HepG2 (cell line): Measurements from ENCODE around the gene ARHGAP9. TPM values are rescaled to one million over a fixed set of nuclear protein-coding genes. Genes with fewer than 3 reads are reported as not detected.

ENCODE experiments used
- ATAC-seq: fragments of 200-7000 bp; cut with Tn5 transposase; 3 replicates; pipeline ENCODE4 v1.9.1; 2020; ENCODE audit warnings: mild to moderate bottlenecking, moderate library complexity
- BruUV-seq: library from RNA; stranded (reverse); fragments of 400-500 nt; replicated peaks from 2 replicates; lab custom pipeline; 2021; lab: Mats Ljungman, UMichigan
- CTCF ChIA-PET: fragments of 300-600 bp; formaldehyde crosslinking; extraction: SDS; loops from one replicate; lab custom pipeline; 2021; ENCODE audit warnings: low total read pairs, inconsistent platforms, low intra/inter-chr PET ratio; lab: Yijun Ruan, JAX
- POLR2A ChIA-PET: fragments of 350-600 bp; sonication (Branson Sonifier 250); formaldehyde crosslinking; loops from one replicate; lab custom pipeline; 2020; ENCODE audit warnings: antibody characterized with exemption, inconsistent platforms; lab: Yijun Ruan, JAX
- DNase-seq: peaks from one replicate; pipeline ENCODE4 v3.0.0-alpha.2; 2015; ENCODE audit warnings: low spot score
- FAIRE-seq: peaks from 3 replicates; lab custom pipeline; 2011; peaks lifted over from hg19 to GRCh38; lab: Jason Lieb, UNC
- H2AFZ ChIP-seq: one replicate; pipeline ENCODE4 v1.6.1; 2011; ENCODE audit warnings: low read length, inconsistent platforms
- H3K27ac ChIP-seq: fragments of 300-600 bp; 3 replicates; pipeline ENCODE4 v1.8.0; 2011; ENCODE audit warnings: mixed run types, mild to moderate bottlenecking, mixed read lengths, low read length, inconsistent platforms; ENCODE audit not compliant: insufficient read depth; ENCODE audit errors: extremely low read length
- H3K27me3 ChIP-seq, 2 experiments: fragments of 200-600 bp in 1 of 2; 2 replicates in 1 of 2; 3 replicates in 1 of 2; pipeline versions ENCODE4 v1.6.0 to v1.8.0; 2011; ENCODE audit warnings: low read length in 2 of 2, mild to moderate bottlenecking in 2 of 2, moderate library complexity in 2 of 2, inconsistent platforms in 1 of 2; ENCODE audit not compliant: insufficient read depth in 2 of 2, control insufficient read depth in 1 of 2
- H3K36me3 ChIP-seq, 2 experiments: fragments of 200-600 bp in 1 of 2; replicated peaks in 1 of 2; 2 replicates in 1 of 2; 3 replicates in 1 of 2; pipeline versions ENCODE4 v1.5.1 to v1.8.0; 2011; ENCODE audit warnings: low read length in 2 of 2, inconsistent platforms in 1 of 2; ENCODE audit not compliant: insufficient read depth in 2 of 2, control insufficient read depth in 1 of 2
- H3K4me1 ChIP-seq: 2 replicates; pipeline ENCODE4 v1.5.1; 2012; ENCODE audit warnings: low read length, inconsistent platforms; ENCODE audit not compliant: insufficient read depth
- H3K4me2 ChIP-seq: 2 replicates; pipeline ENCODE4 v1.6.0; 2011; ENCODE audit warnings: low read depth, low read length, inconsistent platforms
- H3K4me3 ChIP-seq, 3 experiments: fragments of 200-600 bp in 1 of 3; sonication (generic), shearing (Covaris generic) in 1 of 3; replicated peaks in 1 of 3; 2 replicates each; pipeline ENCODE4 v1.5.1; 2011 to 2016; ENCODE audit warnings: low read length in 3 of 3, inconsistent platforms in 2 of 3, low read depth in 2 of 3, mild to moderate bottlenecking in 2 of 3, control low read depth in 1 of 3, mixed read lengths in 1 of 3; ENCODE audit not compliant: insufficient read depth in 1 of 3
- H3K79me2 ChIP-seq: one replicate; pipeline ENCODE4 v1.6.1; 2011; ENCODE audit warnings: low read length, inconsistent platforms; ENCODE audit not compliant: insufficient read depth
- H3K9ac ChIP-seq: 2 replicates; pipeline ENCODE4 v1.6.0; 2011; ENCODE audit warnings: mild to moderate bottlenecking, low read depth, low read length, inconsistent platforms; ENCODE audit not compliant: insufficient read depth
- H3K9me3 ChIP-seq: 2 replicates; pipeline ENCODE4 v1.5.1; 2012; ENCODE audit warnings: mild to moderate bottlenecking, low read length
- H4K20me1 ChIP-seq: 2 replicates; pipeline ENCODE4 v1.6.0; 2011; ENCODE audit warnings: inconsistent platforms, mild to moderate bottlenecking, low read length, moderate library complexity; ENCODE audit not compliant: insufficient read depth
- ADNP ChIP-seq: sonication (generic); formaldehyde crosslinking; IDR thresholded peaks from 2 replicates; pipeline ENCODE4 v1.4.0; 2020; ENCODE audit warnings: missing genetic modification reagents
- POLR2AphosphoS5 ChIP-seq: IDR thresholded peaks from 2 replicates; pipeline ENCODE4 v1.6.1; 2012; ENCODE audit warnings: low read depth, low read length
- RBFOX2 ChIP-seq: fragments of 200-400 bp; formaldehyde crosslinking; IDR thresholded peaks from 2 replicates; pipeline ENCODE4 v1.6.1; 2017; ENCODE audit warnings: low read depth, mild to moderate bottlenecking, low read length
- SOX6 ChIP-seq, 2 experiments: fragments of 450-650 bp in 1 of 2; sonication (generic) in 1 of 2; formaldehyde crosslinking in 1 of 2; IDR thresholded peaks; 2 replicates each; pipeline versions ENCODE4 v1.4.0 to v1.6.1; 2017 to 2020; ENCODE audit warnings: antibody characterized with exemption in 1 of 2, mild to moderate bottlenecking in 1 of 2, missing genetic modification reagents in 1 of 2
- whole genome bisulfite sequencing: methylation state at CpG from one replicate; pipeline ENCODE4 v1.1.6; 2017; ENCODE audit warnings: low lambda C conversion rate; 5-methylcytosine and 5-hydroxymethylcytosine counted together
- in situ Hi-C: cut with HindIII; loops from 2 replicates; pipeline ENCODE4 v1.10.0; 2017; ENCODE audit warnings: low pct_unique_long_range_greater_than_20kb; ENCODE audit not compliant: extremely low pct_ligation_motif_present
- intact Hi-C: fragments of 100-400 bp; cut with micrococcal nuclease; formaldehyde crosslinking; loops from one replicate; pipeline ENCODE4 v1.10.0; 2022; ENCODE audit not compliant: unreplicated experiment
- polyA plus RNA-seq, 8 experiments: library from polyadenylated mRNA; depleted of rRNA in 3 of 8; stranded (reverse) in 7 of 8; unstranded in 1 of 8; fragments of >200 nt; fragmentation: Illumina TruSeq in 4 of 8; extraction: Trizol in 4 of 8; gene quantifications; 2 replicates each; pipeline versions ENCODE4 v1.2.1 to v1.2.3, GENCODE V29; 2011 to 2016; ENCODE audit warnings: low read depth in 4 of 8, missing spikeins in 1 of 8, mixed read lengths in 1 of 8; ENCODE audit not compliant: insufficient read depth in 1 of 8
- total RNA-seq, 5 experiments: library from RNA; depleted of rRNA; stranded (reverse); fragments of >200 nt; fragmentation: Illumina TruSeq; extraction: Trizol; gene quantifications; 2 replicates each; pipeline ENCODE4 v1.2.3, GENCODE V29; 2016; ENCODE audit warnings: low read depth in 1 of 5

The ARHGAP9 gene
- total and polyA plus RNA-seq, 2 of the 13 experiments (the other 11 are each of a cell fraction or from before 2014, with no cell fraction given) = 0.18 to 1.2 TPM

DNA sequence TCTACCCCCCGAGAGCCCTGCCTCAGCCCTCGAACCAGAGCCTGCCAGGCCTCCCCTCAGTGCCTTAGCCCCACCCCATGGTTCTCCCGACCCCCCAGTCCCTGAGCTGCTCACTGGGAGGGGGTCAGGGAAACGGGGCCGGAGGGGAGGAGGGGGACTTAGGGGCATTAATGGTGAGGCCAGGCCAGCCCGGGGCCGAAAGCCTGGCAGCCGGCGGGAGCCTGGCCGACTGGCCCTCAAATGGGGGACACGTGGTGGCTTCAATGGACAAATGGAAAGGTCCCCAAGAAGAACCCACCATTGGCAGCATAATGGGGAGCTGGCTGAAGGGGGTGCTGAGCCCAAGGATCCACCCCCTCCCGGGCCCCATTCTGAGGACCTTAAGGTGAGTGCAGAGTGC, 48.5 kb upstream of the ARHGAP9 start:
- Histone ChIP-seq H3K79me2 (peaks cover 13% of the 10 kb centered on the region), H3K9me3 (no peaks in the 10 kb centered on the region), H3K4me2 (no peak overlapping the region), H4K20me1 (no peaks in the 10 kb centered on the region)
- POLR2A ChIA-PET = interaction anchor here (0.9 to 1.3 kb wide), 3 partner anchors 8 to 11 kb away, joined by 3 to 4 read pairs (median 3); partner anchors contain the start of gene DDIT3
- no peak for ATAC-seq
- TF ChIP-seq RBFOX2 (peak; percentile 49; the same call in 1 of the 2 replicates), SOX6 (IDR thresholded peaks at IDR 0.05) (no peak), SOX6 (CRISPR knock-in tag; IDR thresholded peaks at IDR 0.05) (no peak)
- TF ChIP-seq, all 625 proteins: peak for 1
- no peak overlapping the region for H3K27ac ChIP-seq
- BruUV-seq = no TSS peak
- no peaks in the 10 kb centered on the region; a peak in 1 of 5 replicates for H3K27me3 ChIP-seq
- no peak overlapping the region for H2AFZ ChIP-seq
- WGBS = 94% methylated on average over 12 of the region's 12 CpGs
- intact Hi-C loops (no loop called here), in situ Hi-C loops (no loop called here)
- FAIRE-seq = no peak
- CTCF ChIA-PET = no interaction called here
- H3K4me3 ChIP-seq = no peak overlapping the region
- H3K4me1 ChIP-seq = peaks cover 17% of the 10 kb centered on the region
- H3K9ac ChIP-seq = no peak overlapping the region
- peaks cover 29 to 81% of the 10 kb centered on the region in 2 experiments for H3K36me3 ChIP-seq
- DNase-seq = no peak

GRCh38 chr12:57527184-57527583, 47.5 kb upstream of the ARHGAP9 start:
- CTCF ChIA-PET = no interaction called here
- FAIRE-seq = no peak
- H4K20me1 ChIP-seq = no peaks in the 10 kb centered on the region
- H2AFZ ChIP-seq = no peak overlapping the region
- peaks cover 23 to 71% of the 10 kb centered on the region in 2 experiments for H3K36me3 ChIP-seq
- H3K9me3 ChIP-seq = no peaks in the 10 kb centered on the region
- no peak overlapping the region for H3K4me3 ChIP-seq
- 93% methylated on average over 5 of the region's 5 CpGs for WGBS
- H3K4me2 ChIP-seq = no peak overlapping the region
- in situ Hi-C loops = no loop called here
- H3K79me2 ChIP-seq = peaks cover 15% of the 10 kb centered on the region
- intact Hi-C loops = no loop called here
- no peak for DNase-seq
- H3K9ac ChIP-seq = no peak overlapping the region
- no peaks in the 10 kb centered on the region; a peak in 1 of 5 replicates for H3K27me3 ChIP-seq
- H3K4me1 ChIP-seq = peaks cover 17% of the 10 kb centered on the region
- TF ChIP-seq POLR2AphosphoS5 (0 out of 2 replicates have a peak, but pooled peaks have one; percentile 0), ADNP (CRISPR knock-in tag) (no peak)
- no TSS peak for BruUV-seq
- POLR2A ChIA-PET = interaction anchor here (0.5 to 0.6 kb wide), 2 partner anchors 25 to 841 kb away, joined by 3 to 8 read pairs; no protein-coding TSS in a partner anchor
- ATAC-seq = no peak
- no peak overlapping the region for H3K27ac ChIP-seq
